ENCODE data around the gene WWP2.
A peak's percentile ranks its signal among the peaks of the same experiment; 100 is the strongest.
"Not testable (repeated sequence)": the region's sequence is repeated elsewhere in the genome, so short reads cannot be mapped to it uniquely, and the experiment has no call there.

Gene WWP2
- total RNA-seq: 58.6 to 71.7 reads per million in 2 donors

DNA sequence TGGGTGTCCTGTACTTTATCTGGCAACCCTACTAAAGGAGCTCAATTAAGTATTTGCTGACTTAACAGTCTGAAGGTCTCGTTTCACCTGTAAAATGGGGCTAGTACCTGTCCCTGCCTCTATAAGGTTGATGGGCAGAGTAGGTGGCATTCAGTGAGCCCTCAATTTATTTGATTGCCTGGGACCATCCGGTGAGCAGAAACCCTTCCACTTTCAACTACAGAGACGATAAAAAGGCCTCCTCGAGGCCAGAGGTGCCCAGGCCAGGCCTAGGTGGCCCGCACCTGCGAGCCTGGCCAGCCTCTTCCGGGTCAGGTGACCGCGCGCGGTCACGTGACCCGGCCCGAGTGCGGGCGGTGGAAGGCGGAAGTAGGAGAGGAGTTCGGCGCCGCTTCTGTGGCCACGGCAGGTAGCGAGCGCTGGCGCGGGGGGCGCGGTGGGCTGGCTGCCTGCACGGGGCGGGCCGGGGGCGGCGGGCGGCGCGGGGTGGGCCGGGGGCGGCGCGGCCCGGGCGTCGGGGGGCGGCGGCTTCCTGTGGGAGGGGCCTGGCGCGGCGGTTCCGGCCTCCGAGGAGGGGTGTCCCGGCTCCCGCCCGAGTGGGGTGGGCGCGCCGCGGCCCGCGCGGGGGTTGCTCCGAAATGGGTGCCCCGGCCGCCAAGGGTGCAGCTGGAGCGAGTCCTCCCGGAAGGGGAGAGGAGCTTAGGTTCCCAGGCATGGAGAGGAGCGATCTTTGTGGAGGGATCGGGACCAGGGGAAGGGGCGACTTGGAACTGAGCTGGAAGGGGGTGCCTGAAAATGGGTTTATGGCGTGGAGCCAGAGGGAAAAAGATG, at the start of gene WWP2:
Gene WWP2 (plus strand): TSS at position 350 of the 831 bp plus-strand sequence. CDS start 24,679 bp downstream, outside the sequence.
- DNase-seq: peak; percentile 60 to 89 (median 71)

DNA sequence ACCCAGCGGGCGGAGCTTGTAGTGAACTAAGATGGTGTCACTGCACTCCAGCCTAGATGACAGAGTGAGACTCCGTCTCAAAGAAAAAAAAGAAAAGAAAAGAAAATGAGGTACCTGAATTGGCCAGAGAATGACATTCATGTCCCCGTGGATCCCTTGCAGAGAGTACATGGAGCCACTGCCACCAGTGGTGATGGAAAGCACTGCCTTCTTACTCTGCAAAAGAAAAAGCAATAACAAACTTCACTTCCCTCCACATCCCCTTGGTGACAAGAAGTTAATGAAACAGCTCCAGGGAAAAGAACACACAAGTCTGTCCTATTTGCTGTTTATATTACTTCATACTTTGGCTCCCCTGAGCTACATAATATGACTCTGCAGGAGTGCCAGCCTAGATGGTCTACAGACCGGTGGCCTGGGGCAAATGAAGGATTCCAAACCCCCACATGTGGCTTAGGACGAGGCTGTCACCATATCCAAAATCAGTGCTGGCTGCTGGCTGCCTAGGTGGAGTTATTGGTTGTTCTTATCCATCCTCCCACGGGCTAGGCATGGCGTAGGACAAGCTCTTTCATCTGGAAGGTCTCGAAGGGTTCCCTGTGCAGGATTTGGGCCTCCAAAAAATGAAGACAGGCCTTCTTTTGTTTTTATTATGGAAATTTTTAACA, 49.1 kb upstream of the WWP2 start:
- no peak for DNase-seq

DNA sequence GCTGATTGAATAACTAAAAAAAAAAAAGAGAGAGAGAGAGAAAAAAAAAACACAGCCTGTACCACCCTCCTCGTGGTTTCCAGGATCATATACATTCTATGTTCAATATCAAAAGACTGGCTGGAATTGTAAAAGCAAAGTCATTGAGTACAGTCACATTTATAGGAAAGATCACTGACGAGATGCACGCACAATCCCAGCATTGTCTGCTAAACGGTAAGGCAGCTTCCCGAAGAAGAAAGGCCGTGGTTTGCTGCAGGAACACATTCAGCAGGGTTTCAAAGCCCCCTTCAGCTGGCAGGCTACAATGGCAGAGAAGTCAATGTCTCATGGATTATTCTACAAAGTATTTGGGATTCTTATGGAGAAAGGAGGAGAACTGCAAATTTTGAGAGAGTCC, 45.1 kb upstream of the WWP2 start:
- DNase-seq: no peak

DNA sequence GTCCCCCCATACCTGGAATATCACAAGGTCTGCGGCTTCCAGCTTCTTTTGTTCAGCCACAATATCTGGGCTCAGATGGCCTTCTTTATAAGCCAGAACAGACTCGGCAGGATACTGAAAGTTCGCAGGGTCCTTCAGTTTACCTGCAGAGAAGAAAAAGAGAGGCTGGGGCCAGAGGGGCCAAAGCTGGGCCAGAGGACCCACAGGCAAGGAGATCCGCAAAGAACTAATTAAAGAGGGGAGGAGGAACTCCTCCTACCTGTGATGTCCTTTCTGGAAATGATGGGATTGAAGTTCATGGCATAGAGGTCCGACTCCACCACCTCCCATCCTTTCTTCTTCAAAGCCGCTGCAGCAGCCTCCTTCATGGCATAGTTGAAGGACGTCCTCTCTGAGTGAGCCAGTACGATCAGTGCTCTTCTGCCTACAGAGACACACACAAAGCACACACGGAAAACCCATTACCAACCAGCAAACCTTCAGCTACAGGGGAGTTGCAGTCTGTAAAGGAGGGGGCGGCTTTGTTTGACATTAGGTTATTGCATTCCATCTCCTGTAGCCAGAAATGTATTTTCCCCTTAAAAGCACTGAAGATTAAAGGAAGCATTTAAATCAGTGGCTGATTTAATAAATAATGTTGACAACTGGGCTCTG, 43.9 kb upstream of the WWP2 start:
- no peak for DNase-seq

DNA sequence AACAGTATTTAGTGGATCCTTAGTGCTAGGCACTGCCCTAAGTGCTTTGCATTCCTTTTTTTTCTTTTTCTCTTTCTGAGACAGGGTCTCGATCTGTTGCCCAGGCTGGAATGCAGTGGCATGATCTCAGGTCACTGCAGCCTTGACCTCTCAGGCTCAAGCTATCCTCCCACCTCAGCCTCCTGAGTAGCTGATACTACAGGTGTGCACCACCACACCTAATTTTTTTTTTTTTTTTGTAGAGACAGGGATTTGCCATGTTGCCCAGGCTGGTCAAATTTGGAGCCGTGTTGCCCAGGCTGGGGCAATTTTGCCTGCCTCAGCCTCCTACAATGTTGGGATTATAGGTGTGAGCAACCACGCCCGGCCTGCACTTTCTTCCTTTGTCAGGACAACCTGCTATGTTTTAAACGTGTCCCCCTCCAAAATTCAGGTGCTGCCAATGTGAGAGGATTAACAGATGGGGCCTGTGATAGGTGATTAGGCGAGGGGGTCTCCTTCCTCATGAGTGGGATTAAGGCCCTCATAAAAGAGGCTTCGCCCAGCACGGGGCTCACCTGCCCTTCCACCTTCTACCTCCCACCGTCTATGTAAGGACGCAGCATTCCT, 41.2 kb upstream of the WWP2 start:
- no peak for DNase-seq

DNA sequence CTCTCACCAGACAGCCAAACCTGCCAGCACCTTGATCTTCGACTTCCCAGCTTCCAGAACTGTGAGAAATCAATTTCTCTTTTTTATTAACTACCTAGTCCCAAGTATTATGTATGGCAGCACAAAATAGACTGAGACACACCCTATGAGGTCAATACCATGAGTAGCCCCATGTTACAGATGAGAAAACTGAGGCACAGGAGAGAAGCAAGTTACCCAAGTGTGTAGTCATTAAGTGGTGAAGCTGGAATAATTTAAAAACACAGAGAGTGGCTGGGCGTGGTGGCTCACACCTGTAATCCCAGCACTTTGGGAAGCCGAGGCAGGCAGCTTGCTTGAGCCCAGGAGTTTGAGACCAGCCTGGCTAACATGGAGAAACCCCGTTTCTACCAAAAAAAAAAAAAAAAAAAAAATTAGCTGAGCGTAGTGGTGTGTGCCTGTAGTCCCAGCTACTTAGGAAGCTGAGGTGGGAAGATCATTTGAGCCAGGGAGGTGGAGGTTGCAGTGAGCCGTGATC, 40.6 kb upstream of the WWP2 start:
- DNase-seq: no peak

DNA sequence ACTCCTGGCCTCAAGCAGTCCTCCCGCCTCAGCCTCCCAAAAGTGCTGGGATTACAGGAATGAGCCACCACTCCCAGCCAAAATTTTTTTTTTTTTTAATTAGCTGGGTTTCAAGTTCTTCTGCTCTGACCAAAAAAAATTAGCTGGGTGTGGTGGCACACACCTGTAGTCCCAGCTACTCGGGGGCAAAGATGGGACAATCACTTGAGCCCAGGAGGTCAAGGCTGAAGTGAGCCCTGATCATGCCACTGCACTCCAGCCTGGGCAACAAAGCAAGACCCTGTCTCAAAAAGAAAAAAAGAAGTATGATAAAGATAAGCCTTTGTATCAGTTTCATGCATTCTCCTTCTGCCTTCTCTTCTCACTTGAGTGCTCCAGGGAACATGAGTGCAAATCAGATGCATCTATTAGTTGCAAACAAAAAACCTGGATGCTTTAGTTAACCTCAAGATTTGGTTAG, 37.7 kb upstream of the WWP2 start:
- DNase-seq: no peak

DNA sequence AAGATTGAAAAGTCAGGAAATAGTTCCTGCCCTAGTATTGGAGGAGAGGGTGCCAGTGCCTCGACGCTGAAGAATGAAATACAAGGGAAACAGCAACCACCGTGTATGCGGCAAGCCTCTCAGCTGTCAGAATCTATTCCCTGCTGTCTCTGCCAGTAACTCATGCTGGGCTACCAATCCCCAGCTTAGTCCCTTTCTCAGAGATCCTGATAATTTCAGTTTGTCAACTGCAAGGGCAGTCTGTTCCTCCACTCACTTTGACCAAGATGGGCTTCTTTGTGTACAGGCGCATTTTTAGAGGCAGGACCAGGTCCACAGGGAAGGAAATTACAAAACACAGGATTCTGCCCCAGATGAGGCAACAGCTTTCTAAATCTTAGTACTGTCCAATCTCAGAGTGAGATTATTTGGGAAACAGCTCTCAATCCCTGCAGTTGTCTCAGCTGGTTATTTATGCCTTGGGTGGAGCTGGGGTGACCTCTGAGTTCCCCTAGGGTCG, 37.1 kb upstream of the WWP2 start:
- DNase-seq: no peak

DNA sequence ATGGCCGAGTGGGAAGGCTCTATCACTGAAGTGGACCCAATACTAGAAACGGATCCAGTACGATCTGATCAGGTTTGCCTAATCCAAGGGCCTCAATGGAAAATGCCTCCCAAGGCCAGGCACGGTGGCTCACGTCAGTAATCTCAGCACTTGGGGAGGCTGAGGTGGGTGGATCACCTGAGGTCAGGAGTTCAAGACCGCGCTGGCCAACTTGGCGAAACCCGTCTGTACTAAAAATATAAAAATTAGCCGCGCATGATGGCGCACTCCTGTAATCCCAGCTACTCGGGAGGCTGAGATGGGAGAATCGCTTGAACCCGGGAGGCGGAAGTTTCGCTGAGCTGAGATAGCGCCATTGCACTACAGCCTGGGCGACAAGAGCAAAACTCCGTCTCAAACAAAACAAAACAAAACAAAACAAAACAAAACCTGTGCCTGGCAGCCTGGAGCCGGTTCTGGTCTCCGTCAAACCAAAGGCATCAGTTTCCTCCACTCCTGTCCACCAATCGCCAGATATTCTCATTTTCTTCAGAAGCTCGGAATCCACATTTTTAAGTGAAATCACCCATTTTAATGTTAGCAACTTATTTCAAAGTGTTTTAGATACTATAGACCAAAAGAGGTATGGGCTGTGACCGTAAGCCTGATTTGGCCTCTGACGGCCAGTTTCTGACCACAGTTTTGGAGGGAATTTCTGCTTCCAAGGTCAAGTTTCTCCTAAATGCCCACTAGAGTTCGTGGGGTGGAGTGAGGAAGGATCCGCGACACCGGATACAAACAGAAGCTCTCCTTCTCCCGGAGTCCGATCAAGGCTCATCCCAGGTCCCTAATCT, 36.4 kb upstream of the WWP2 start:
- DNase-seq: no peak

DNA sequence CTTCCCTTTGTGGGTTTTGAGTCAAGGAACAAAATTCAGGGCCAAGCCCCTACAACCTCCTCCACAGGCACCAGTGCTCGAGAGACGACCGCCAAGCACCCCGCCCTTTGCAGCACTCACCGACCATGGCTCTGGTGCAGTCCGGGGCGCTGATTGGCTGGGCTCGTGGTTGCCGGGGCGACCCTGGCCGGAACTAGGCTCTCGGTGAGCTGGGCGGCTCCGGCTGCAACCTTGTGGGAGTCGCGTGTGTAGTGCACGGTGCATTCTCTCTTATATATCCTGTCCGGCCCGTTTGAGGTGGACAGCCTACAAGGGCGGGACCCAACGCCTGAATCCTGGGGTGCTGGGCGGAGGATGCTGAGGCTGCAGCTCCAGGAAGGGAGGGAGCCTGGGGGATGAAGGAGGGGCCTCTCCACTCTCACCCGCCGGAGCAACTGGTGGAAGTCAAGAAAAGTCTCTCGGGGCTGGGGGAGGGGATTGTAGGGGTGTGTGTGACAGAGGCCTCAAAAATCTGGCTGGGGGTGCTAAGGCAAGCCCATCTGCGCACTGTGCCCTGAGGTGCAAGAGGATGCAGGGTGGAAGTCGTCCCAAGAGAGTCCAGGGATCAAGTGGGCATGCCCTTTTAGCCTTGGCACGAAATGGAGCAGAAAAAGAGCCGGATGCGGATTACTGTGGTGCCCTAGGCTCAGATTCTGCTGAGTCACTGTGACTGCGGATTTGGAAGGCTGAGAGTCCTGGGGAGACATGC, 35.6 kb upstream of the WWP2 start, which contains the start of gene NQO1:
Gene NQO1 (minus strand): TSS at position 248 of the 748 bp plus-strand sequence. CDS start 121 bp downstream, at position 127.
- DNase-seq: peak; percentile 55 to 94 (median 74)

DNA sequence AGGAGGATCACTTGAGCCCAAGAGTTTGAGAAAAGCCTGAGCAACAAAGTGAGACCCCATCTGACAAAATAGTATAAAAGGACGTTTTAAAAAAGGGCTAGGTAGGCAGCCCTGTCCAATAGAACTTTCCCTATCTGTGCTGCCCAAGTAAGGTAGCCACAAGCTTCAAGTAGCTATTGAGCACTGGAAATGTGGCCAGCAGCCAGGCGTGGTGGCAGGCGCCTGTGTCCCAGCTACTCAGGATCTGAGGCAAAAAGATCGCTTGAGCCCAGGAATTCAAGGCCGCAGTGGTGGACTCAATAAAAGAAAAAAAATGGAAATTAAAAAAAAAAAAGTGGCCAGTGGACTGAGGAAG, 34.2 kb upstream of the WWP2 start:
- DNase-seq: no peak

DNA sequence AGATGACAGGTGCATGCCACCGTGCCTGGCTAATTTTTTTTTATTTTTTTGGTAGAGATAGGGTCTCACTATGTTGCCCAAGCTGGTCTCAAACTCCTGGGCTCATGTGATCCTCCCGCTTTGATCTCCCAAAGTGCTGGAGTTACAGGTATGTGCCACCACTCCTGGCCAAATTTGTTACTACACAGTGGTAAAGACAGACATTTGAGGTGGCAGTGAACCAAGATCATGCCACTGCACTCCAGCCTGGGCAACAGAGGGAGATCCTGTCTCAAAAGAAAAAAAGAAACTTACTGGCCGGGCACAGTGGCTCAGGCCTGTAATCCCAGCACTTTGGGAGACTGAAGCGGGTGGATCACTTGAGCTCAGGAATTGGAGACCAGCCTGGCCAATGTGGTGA, 33.1 kb upstream of the WWP2 start:
- DNase-seq: not testable (repeated sequence)

DNA sequence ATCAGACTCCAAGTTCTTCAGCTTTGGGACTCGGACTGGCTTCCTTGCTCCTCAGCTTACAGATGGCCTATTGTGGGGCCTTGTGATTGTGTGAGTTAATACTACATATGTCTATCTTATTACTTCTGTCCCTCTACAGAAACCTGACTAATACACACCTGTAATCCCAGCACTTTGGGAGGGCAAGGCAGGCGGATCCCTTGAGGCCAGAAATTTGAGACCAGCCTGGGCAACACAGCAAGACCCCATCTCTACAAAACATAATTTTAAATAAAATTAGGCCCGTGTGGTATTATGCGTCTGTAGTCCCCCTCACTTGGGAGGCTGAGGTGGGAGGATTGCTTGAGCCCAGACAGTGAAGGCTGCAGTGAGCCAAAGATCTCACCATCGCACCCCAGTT, 30.9 kb upstream of the WWP2 start:
- DNase-seq: not testable (repeated sequence)

DNA sequence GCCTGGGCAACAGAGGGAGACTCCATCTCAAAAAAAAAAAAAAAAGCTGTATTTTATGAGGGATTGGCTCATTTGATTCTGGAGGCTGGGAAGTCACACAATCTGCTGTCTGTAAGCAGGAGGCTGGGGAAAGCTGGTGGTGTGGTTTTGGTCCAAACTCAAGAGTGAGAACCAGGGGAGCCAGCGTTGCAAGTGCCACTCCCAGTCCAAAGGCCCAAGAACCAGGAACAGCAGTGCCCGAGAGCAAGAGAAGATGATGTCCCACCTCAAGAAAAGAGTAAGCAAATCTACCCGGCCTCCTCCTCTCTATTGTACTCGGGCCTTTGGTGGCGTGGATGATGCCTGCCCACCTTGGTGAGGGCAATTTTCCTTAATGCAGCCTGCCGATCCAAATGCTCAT, 30.0 kb upstream of the WWP2 start:
- no peak for DNase-seq

DNA sequence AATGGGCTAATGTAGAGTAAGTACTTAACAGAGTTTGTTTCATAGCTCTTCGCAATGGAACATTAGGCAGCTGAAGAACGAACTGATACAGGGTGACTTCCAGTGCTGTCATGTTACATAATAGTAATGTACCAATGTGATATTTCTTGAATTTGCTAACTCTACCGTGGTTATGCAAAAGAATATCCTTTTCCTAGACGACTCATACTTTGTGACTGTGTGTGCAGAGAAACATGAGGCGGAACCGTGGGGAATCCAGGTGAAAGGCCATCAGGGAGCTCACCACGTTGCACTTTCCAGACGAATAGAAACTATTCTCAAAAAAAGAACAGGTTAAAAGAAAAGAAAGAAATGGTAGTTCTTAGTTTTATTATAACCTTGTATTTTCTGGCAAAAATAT, 20.6 kb upstream of the WWP2 start:
- no peak for DNase-seq

DNA sequence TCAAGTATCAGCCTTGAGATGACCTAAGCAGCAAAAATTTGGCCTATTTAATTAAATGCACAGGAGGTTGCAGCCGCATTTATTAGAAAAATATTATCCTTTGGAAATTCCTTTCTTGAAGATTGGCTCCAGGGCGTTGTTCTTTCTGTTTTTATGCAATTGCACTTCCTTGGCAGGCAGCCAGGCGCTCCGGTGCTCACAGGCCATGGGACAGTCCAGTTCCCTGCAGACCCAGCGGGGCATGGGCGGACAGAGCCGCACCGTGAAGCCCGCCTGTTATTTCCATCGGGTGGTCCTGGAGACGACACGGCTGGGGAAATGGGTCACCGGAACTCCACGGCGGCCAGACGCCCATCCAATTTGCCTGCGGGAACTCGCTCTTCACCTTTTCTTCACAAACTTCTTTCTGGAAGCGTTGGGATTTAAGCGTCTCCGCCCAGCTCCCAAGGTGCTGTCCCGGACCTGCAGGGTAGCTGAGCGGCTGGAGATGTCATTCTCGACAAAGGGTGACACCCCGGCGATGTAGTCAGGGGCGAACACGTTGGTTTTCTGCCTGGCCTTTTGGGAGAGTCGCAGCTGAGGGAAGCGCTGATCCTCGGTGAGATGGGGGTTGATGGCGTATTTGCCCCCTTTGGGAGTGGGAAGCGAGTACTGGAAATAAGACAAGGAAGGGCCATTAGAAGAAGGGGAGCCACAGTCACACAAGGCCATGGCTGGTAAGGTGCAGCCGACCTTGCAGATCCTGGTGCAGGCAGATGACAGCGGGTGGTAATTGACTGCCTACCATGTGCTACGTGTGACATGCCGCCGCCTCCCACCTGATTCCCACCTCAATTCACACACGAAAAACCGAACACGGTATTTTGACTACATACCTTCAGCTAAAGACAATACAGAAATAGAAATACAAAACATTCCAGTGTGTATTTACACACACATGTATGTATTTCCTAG, 19.9 kb upstream of the WWP2 start:
- DNase-seq: no peak

DNA sequence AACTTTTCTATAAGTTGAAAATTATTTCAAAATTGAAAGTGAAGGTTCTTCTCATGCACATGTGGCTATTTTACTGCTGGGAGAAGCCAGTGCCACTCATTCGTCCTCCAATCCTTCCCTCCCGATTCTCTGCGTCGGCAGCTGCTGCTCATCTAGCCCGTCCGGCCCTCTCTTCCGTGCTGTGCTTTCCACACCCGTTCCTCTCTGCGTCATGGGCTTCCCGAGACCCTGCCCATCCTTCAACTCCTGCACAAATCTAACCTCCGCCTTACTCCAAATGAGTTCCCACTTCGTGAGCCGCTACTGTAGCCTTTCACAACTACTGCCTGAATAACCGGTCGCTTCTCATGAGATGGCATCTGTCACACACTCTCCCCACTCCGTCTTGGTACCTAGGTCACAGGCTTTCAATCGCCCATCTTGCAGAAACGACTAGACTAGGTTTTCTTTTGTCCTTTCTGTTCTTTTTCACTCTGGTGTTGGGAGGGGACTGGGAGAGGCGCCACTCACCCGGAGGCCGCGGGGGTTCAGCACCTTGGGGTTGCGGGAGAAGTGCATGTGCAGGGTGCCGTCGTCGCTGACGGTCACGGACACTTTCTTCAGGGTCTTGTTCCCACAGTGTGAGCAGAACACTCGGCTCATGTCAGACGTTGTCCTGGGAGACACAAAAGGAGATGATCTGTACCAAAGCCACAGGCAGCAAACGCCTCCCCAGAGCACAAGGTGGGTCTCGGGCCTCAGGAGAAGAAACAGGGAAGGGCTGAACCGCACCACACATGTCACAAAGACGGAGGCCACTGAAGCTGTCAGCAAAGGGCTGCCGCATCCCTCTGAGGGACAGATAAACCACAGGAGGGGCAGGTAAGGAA, 17.5 kb upstream of the WWP2 start:
- DNase-seq: no peak

DNA sequence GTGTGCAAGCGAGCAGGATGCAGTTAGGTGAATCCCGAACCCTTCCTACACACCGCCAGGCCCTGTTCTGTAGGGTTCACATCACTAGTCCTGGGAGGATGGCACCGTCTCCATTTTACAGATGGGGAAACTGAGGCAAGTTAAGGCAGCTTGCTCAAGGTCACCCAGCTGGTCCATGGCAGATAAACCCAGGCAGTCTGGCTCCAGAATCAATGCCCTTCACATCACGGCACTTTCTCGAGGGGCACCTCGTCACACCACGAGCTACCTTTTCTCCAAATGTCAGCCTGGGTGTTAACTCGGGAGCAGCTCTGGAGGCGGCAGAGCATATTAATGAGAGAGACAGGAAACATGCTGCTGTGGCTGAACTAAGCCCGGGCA, 16.9 kb upstream of the WWP2 start:
- DNase-seq: no peak

DNA sequence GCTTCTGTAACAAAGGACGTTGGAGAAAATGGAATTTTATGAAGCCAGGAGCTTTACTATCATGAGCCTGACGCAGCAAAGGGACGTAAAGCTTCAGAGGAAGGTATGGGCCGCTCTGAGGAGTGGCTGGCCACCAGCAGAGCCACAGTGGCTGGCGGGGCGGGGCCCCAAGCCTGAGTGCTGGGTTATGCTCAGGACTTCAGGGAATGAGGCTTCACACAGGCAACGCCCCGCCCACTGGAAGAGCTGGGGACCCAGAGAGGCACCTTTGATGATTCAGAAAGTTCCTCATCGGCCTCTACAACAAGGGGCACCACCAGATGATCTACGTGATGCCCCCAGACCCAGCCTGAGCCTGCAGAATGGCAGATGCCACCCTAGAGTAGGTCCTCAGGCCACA, 16.2 kb upstream of the WWP2 start:
- DNase-seq: no peak
